Activated CD8-positive, alpha-beta T cell treated with anti-CD3 and anti-CD28 coated beads, Interleukin-2, amount 10 ng/mL, durations not matched to agents 7 days and 5 days (primary cell): Measurements from ENCODE around the gene HMGXB4. TPM values are rescaled to one million over a fixed set of nuclear protein-coding genes. Genes with fewer than 3 reads are reported as not detected.

Experiments
- ATAC-seq: fragments of 150-1000 bp; cut with Tn5 transposase; one replicate; pipeline ENCODE4 v1.10.0; 2021; ENCODE audit warnings: moderate library complexity
- CTCF ChIA-PET: fragments of 350-600 bp; sonication (Branson Sonifier 250); formaldehyde crosslinking; loops from one replicate; lab custom pipeline; 2021; ENCODE audit warnings: antibody characterized with exemption; lab: Charles Lee
- POLR2A ChIA-PET: fragments of 350-600 bp; sonication (Branson Sonifier 250); formaldehyde crosslinking; loops from one replicate; lab custom pipeline; 2021; ENCODE audit warnings: antibody characterized with exemption; lab: Charles Lee
- DNase-seq: peaks from one replicate; pipeline ENCODE4 v3.0.0-alpha.2; 2020
- H3K27ac Mint-ChIP-seq: one replicate; pipeline ENCODE4 v1.8.0; 2021; ENCODE audit warnings: mild to moderate bottlenecking, mixed read lengths
- H3K27me3 Mint-ChIP-seq: one replicate; pipeline ENCODE4 v1.8.0; 2021; ENCODE audit warnings: low read depth, mixed read lengths
- H3K36me3 Mint-ChIP-seq: one replicate; pipeline ENCODE4 v1.8.0; 2021; ENCODE audit warnings: low read depth, mixed read lengths
- H3K4me1 Mint-ChIP-seq: one replicate; pipeline ENCODE4 v1.8.0; 2021; ENCODE audit warnings: low read depth, mixed read lengths
- H3K4me3 Mint-ChIP-seq: one replicate; pipeline ENCODE4 v1.8.0; 2021; ENCODE audit warnings: mild to moderate bottlenecking, mixed read lengths
- H3K9me3 Mint-ChIP-seq: one replicate; pipeline ENCODE4 v1.8.0; 2022; ENCODE audit warnings: mixed read lengths; ENCODE audit not compliant: insufficient read depth
- total RNA-seq, 2 experiments: library from RNA; stranded (reverse); gene quantifications; one replicate each; pipeline ENCODE4 v1.2.3, GENCODE V29; 2021

HMGXB4 gene
- total RNA-seq, 2 experiments from 2014 or later: 34.0 to 36.0 TPM

DNA sequence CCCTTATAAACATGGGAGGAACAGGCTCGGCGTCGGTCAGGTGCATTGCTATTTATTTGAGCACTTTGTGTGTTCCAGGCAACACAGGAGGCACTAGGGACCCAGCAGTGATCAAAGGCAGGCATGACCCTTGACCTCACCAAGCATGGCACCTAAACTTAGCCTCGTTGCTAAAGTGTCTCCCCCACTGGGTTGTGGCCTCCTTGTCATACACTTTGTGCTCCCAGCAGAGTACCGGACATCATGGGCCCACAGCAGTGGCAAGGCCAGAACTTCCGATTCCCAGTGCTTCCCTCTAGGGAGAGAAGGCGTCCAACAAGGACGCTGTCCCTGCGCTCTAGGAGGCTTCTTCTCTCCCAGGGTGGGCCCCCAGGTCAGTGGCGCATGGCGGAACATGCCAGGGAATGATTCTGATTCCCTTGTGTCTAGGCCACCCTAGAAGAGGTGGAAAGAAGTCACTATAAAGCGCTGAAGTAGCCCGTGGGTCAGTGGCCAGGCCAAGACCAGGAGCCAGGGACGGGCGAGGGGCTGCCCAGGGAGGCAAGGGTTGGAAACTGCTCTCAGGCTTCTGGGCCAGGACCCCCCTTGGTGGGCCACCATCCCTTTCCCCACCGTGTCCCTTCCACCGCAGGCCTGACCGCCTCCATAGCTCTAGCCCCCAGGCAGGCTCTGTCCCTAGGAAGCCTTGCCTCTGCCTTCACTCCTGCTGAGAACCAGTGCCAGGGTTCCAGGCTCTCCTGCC, 62.1 kb downstream of the HMGXB4 start:
- Mint-ChIP-seq H3K9me3 (no peaks in the 10 kb centered on the region), H3K36me3 (peaks cover 8% of the 10 kb centered on the region), H3K27me3 (no peaks in the 10 kb centered on the region), H3K27ac (no peak overlapping the region), H3K4me1 (peaks cover 2% of the 10 kb centered on the region), H3K4me3 (no peak overlapping the region)
- ATAC-seq: no peak
- DNase-seq: no peak
- CTCF ChIA-PET: no interaction called here
- POLR2A ChIA-PET: no interaction called here

DNA sequence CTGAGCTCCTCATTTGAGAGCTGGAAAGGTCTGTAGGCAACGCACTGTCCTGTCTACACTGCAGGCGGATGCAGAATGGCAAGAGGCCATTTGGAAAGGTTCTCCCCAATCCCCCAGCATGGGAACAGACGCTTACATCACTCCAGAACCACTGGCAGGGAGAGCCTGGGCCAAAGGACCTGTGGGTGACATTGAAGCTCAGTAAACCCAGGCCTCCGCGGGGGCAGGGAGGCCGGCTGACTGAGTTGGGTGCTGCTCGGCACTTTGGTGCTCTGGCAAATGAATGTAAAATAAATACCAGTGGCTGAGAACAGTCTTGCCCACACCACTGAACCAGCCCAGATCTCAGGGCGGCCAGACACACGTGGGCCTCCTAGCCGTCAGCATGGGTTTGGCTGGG, 64.8 kb downstream of the HMGXB4 start:
- no peak overlapping the region for H3K4me3 Mint-ChIP-seq
- DNase-seq: no peak
- POLR2A ChIA-PET: interaction anchor here (1.0 kb wide), 1 partner anchor 12 kb away, joined by 4 read pairs; no protein-coding TSS in a partner anchor
- H3K9me3 Mint-ChIP-seq: no peaks in the 10 kb centered on the region
- CTCF ChIA-PET: no interaction called here
- no peaks in the 10 kb centered on the region for H3K27me3 Mint-ChIP-seq
- H3K4me1 Mint-ChIP-seq: no peaks in the 10 kb centered on the region
- peaks cover 11% of the 10 kb centered on the region for H3K36me3 Mint-ChIP-seq
- no peak overlapping the region for H3K27ac Mint-ChIP-seq
- ATAC-seq: no peak

DNA sequence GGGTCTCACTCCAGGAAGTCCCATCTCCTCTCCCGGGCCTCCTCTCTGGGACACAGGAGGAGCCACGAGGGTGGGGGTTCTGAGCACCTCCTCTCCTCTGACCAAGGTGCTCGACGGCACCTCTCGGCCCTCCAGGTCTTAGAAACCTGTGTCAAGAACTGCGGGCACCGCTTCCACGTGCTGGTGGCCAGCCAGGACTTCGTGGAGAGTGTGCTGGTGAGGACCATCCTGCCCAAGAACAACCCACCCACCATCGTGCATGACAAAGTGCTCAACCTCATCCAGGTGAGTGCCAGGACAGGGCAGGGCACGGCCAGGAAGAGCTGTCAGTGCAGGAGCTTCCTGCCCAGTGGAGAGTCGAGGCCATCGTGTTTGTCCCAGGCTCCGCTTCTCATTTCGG, 65.6 kb downstream of the HMGXB4 start:
- Mint-ChIP-seq H3K36me3 (peaks cover 11% of the 10 kb centered on the region), H3K4me1 (no peaks in the 10 kb centered on the region), H3K27me3 (no peaks in the 10 kb centered on the region), H3K4me3 (no peak overlapping the region), H3K9me3 (no peaks in the 10 kb centered on the region), H3K27ac (no peak overlapping the region)
- ATAC-seq (no peak), DNase-seq (no peak)
- ChIA-PET POLR2A (no interaction called here), CTCF (no interaction called here)

DNA sequence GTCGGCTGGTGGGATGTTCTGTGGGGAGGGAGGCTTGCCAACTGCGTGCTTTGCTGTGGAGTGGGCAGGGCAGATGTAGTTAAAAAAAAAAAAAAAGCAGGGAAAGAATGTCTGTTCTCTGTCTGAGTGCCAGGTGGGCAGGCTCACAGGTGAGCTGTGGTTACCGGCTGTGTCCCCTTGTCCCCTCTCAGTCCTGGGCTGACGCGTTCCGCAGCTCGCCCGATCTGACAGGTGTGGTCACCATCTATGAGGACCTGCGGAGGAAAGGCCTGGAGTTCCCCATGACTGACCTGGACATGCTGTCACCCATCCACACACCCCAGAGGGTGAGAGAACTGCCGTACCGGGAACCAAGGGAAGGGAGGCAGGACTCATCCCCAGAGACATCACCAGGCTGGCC, 66.0 kb downstream of the HMGXB4 start:
- DNase-seq (no peak), ATAC-seq (no peak)
- no peaks in the 10 kb centered on the region for H3K27me3 Mint-ChIP-seq
- no peaks in the 10 kb centered on the region for H3K4me1 Mint-ChIP-seq
- H3K9me3 Mint-ChIP-seq: no peaks in the 10 kb centered on the region
- POLR2A ChIA-PET: interaction anchor here (0.7 kb wide), 1 partner anchor 23 kb away, joined by 3 read pairs; the partner anchor contains the start of gene TOM1
- H3K4me3 Mint-ChIP-seq: no peak overlapping the region
- H3K27ac Mint-ChIP-seq: no peak overlapping the region
- peaks cover 11% of the 10 kb centered on the region for H3K36me3 Mint-ChIP-seq
- CTCF ChIA-PET: no interaction called here

DNA sequence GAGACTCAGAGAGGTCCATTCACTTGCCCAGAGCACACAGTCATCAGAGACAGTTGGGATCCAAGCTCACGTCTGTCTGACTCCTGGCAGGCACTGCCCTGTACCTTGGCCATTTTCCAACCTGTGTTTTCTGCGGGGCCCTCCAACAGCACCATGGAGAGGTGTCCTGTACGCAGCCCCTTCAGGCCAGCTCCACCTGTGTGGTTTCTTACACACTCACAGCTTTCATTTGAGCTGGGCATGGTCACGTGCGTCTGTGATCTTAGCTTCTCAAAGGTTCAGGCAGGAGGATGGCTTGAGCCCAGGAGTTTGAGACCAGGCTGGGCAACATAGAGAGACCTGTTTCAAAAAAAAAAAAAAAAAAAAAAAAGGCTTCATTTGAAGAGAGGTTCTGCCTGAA, 66.8 kb downstream of the HMGXB4 start:
- H3K9me3 Mint-ChIP-seq: no peaks in the 10 kb centered on the region
- POLR2A ChIA-PET: interaction anchor here (0.7 kb wide), 1 partner anchor 24 kb away, joined by 3 read pairs; the partner anchor contains the start of gene TOM1
- H3K36me3 Mint-ChIP-seq: peaks cover 12% of the 10 kb centered on the region
- no peaks in the 10 kb centered on the region for H3K27me3 Mint-ChIP-seq
- H3K4me3 Mint-ChIP-seq: no peak overlapping the region
- no peak for DNase-seq
- ATAC-seq: no peak
- CTCF ChIA-PET: interaction anchor here (0.7 to 1.3 kb wide), 2 partner anchors 21 to 27 kb away, joined by 3 to 4 read pairs; no protein-coding TSS in a partner anchor
- no peak overlapping the region for H3K27ac Mint-ChIP-seq
- H3K4me1 Mint-ChIP-seq: peaks cover 2% of the 10 kb centered on the region

DNA sequence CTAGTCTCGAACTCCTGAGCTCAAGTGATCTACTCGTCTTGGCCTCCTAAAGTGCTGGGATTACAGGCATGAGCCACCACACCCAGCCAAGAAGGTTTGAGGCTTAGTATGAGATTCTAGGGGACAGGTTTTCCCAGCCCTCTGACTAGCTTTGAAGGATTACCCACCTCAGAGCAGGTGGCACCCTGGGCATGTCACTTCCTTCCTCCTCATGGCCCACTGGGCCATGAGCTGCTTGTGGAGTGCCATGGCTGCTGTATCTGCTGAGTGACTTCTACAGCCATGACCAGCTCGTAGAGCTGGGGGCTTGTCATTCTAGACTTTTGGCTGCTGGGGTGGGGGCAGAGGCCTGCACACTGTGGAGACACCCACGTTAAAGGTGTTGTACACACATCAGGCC, 67.5 kb downstream of the HMGXB4 start:
- peaks cover 9% of the 10 kb centered on the region for H3K4me1 Mint-ChIP-seq

DNA sequence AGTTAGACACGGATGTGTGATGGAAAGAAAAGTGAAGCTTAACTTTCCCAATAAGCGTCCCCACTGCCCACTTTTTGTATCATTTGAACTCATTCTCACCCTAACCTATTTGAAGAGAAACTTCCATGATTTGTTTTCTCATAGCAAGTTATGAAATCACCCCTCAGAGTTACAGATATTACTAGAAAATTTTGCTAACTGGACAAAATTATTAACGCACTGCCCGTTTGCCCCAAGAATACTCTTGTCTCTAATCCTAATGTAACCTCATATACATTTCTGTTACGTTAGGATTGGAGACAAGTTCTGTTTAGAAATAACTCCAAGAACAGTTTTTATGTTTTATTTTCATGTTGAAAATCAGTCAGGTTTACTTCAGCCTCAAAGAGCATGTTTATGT, 67.9 kb downstream of the HMGXB4 start:
- H3K4me3 Mint-ChIP-seq: no peak overlapping the region
- no peaks in the 10 kb centered on the region for H3K9me3 Mint-ChIP-seq
- H3K27me3 Mint-ChIP-seq: no peaks in the 10 kb centered on the region
- peaks cover 13% of the 10 kb centered on the region for H3K4me1 Mint-ChIP-seq
- ChIA-PET CTCF (interaction anchor here (1.1 to 1.3 kb wide), 2 partner anchors 12 to 26 kb away, joined by 3 read pairs; no protein-coding TSS in a partner anchor), POLR2A (no interaction called here)
- no peak overlapping the region for H3K27ac Mint-ChIP-seq
- DNase-seq (no peak), ATAC-seq (no peak)
- peaks cover 17% of the 10 kb centered on the region for H3K36me3 Mint-ChIP-seq

More for the DNA sequence above, 67.5 kb downstream of the HMGXB4 start:
- H3K27ac Mint-ChIP-seq: no peak overlapping the region
- CTCF ChIA-PET: interaction anchor here (0.7 to 1.3 kb wide), 2 partner anchors 21 to 26 kb away, joined by 3 to 4 read pairs; no protein-coding TSS in a partner anchor
- H3K27me3 Mint-ChIP-seq: no peaks in the 10 kb centered on the region
- POLR2A ChIA-PET: no interaction called here
- no peaks in the 10 kb centered on the region for H3K9me3 Mint-ChIP-seq
- no peak for ATAC-seq
- no peak for DNase-seq
- H3K4me3 Mint-ChIP-seq: no peak overlapping the region
- H3K36me3 Mint-ChIP-seq: peaks cover 15% of the 10 kb centered on the region

DNA sequence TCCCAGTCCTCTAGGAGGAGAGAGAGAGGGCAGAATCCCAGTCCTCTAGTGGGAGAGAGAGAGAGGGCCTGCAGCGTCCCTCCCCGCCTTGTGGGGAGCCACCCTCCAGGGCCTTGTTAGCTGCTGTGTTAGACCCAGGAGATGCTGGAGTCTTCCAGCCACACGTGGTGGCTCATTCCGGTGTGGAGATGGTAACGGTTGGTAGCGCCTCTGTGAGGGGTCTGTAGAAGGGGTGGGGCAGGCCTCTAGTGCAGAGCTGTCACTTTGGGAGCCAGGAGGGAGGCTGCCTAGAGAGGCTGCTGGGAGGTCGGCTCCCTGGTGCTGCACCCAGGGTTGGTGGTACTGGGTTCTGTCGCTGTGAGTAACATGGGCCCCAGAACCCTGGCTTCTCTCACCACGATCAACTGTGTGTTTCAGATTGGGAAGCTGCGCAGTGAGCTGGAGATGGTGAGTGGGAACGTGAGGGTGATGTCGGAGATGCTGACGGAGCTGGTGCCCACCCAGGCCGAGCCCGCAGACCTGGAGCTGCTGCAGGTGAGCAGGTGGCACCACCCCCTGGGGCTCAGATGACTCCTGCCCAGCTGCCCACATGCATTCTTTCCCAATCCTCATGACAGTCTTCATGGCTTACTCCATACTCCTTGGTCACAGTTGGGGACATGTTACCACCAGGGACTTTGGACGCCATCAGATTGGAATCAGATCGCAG, 69.7 kb downstream of the HMGXB4 start:
- no peak overlapping the region for H3K4me3 Mint-ChIP-seq
- peaks cover 23% of the 10 kb centered on the region for H3K36me3 Mint-ChIP-seq
- ChIA-PET POLR2A (no interaction called here), CTCF (no interaction called here)
- no peaks in the 10 kb centered on the region for H3K27me3 Mint-ChIP-seq
- H3K27ac Mint-ChIP-seq: no peak overlapping the region
- ATAC-seq: no peak
- H3K4me1 Mint-ChIP-seq: peaks cover 21% of the 10 kb centered on the region
- H3K9me3 Mint-ChIP-seq: no peaks in the 10 kb centered on the region
- no peak for DNase-seq

DNA sequence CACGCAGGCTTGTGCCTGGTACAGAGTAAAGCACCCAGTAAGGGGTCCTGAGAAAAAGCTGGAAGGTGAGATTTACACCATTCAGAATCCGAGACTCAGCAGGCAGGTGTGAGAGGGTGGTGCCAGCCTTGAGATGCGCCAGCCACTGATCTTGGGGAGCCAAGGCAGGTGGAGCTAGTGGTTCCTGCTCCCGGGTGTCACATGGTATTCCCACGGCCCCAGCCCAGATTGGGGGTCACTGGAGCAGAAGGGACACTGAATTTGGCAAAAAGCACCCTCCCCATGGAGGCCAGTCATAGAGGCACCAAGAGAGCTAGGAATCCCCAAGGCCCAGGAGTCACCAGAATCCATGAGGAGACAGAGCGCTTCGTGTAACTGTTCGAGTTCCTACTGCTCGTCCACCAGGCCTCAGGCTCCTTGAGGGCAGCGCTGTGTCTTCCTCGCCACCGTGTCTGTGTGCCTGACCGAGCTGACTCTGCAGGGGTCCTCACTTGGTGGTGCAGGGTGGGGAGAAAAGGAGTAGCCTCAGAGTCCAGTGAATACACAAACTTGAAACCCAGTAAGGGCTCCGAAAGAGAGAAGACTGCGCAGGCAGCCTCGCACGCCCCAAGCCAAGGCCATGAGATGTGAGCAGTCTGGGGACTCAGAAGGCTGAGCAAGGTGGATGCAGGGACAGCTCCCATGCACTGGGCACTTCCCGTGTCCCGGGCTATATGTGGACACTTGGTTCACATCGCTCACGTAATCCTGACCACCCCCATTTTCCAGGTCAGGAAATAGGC, 70.6 kb downstream of the HMGXB4 start:
- no peak for ATAC-seq
- Mint-ChIP-seq H3K9me3 (no peaks in the 10 kb centered on the region), H3K4me3 (no peak overlapping the region), H3K27ac (no peak overlapping the region), H3K36me3 (peaks cover 23% of the 10 kb centered on the region), H3K4me1 (peaks cover 21% of the 10 kb centered on the region), H3K27me3 (no peaks in the 10 kb centered on the region)
- POLR2A ChIA-PET: interaction anchor here (0.9 kb wide), 1 partner anchor 22 kb away, joined by 3 read pairs; no protein-coding TSS in a partner anchor
- CTCF ChIA-PET: interaction anchor here (1.3 kb wide), 1 partner anchor 21 kb away, joined by 3 read pairs; no protein-coding TSS in a partner anchor
- DNase-seq: no peak

DNA sequence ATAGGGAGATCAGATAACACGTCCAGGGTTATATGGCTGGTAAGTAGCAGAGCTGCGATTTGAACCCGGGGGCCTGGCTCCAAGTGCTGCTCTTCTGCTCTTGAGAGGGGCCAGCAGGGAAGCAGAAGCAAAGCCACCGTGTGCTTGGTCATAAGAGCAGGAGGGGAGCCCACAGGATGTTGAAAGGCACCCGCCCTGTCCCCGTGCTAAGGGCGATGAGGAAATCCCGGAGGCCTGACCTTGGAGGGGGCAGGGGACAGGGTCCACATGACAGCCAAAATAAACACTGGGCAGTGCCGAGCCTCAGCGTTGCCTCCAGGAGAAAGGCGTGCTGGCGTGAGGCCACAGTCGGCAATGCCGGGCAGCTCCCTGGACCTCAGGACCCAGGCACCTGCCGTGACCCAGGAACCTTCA, 71.2 kb downstream of the HMGXB4 start:
- H3K4me1 Mint-ChIP-seq: peaks cover 21% of the 10 kb centered on the region
- no peak overlapping the region for H3K4me3 Mint-ChIP-seq
- no peak for ATAC-seq
- no peaks in the 10 kb centered on the region for H3K27me3 Mint-ChIP-seq
- CTCF ChIA-PET: interaction anchor here (1.3 kb wide), 1 partner anchor 22 kb away, joined by 3 read pairs; no protein-coding TSS in a partner anchor
- H3K36me3 Mint-ChIP-seq: peaks cover 19% of the 10 kb centered on the region
- DNase-seq: no peak
- POLR2A ChIA-PET: interaction anchor here (0.9 kb wide), 1 partner anchor 23 kb away, joined by 3 read pairs; no protein-coding TSS in a partner anchor
- H3K9me3 Mint-ChIP-seq: no peaks in the 10 kb centered on the region
- H3K27ac Mint-ChIP-seq: no peak overlapping the region
